IMR-90 (cell line): Measurements from ENCODE around the gene SNX30. TPM values are rescaled to one million over a fixed set of nuclear protein-coding genes. Genes with fewer than 3 reads are reported as not detected.
A peak's percentile ranks its signal among the peaks of the same experiment; 100 is the strongest.

Experiments
- ATAC-seq: fragments of 200-7000 bp; cut with Tn5 transposase; 2 replicates; pipeline ENCODE4 v1.9.1; 2020; ENCODE audit warnings: low read depth, mild to moderate bottlenecking, moderate library complexity
- BruUV-seq: library from RNA; stranded (reverse); fragments of 400-500 nt; replicated peaks from 2 replicates; lab custom pipeline; 2021; lab: Mats Ljungman, UMichigan
- CTCF ChIA-PET: fragments of 300-600 bp; formaldehyde crosslinking; extraction: SDS; loops from one replicate; lab custom pipeline; 2021; ENCODE audit warnings: antibody characterized with exemption; lab: Yijun Ruan, JAX
- POLR2A ChIA-PET: fragments of 300-600 bp; sonication (Branson Sonifier 250); formaldehyde crosslinking; loops from one replicate; lab custom pipeline; 2022; ENCODE audit warnings: antibody characterized with exemption; ENCODE audit not compliant: unreplicated experiment; lab: Charles Lee
- DNase-seq: peaks from one replicate; pipeline ENCODE4 v3.0.0; 2013
- H2AFZ ChIP-seq: replicated peaks from 2 replicates; pipeline ENCODE3; 2013; ENCODE audit warnings: low read length, mild to moderate bottlenecking; ENCODE audit not compliant: poor library complexity
- H2AK5ac ChIP-seq: 2 replicates; pipeline ENCODE4 v1.6.1; 2013; ENCODE audit warnings: low read depth, low read length, inconsistent platforms
- H2AK9ac ChIP-seq: replicated peaks from 2 replicates; pipeline ENCODE3; 2013; ENCODE audit warnings: mild to moderate bottlenecking, low read depth, low read length, moderate library complexity; ENCODE audit not compliant: poor library complexity
- H2BK120ac ChIP-seq: 2 replicates; pipeline ENCODE4 v1.6.1; 2013; ENCODE audit warnings: low read depth, low read length, inconsistent platforms
- H2BK15ac ChIP-seq: 3 replicates; pipeline ENCODE4 v1.6.1; 2013; ENCODE audit warnings: low read depth, low read length, inconsistent platforms
- H2BK20ac ChIP-seq: 2 replicates; pipeline ENCODE4 v1.6.1; 2013; ENCODE audit warnings: low read depth, mild to moderate bottlenecking, inconsistent platforms, low read length, moderate library complexity
- H2BK5ac ChIP-seq: 2 replicates; pipeline ENCODE4 v1.6.1; 2013; ENCODE audit warnings: mild to moderate bottlenecking, low read depth, low read length, inconsistent platforms; ENCODE audit not compliant: poor library complexity, severe bottlenecking
- H3K14ac ChIP-seq: replicated peaks from 2 replicates; pipeline ENCODE4 v1.6.1; 2013; ENCODE audit warnings: low read depth, low read length, inconsistent platforms
- H3K18ac ChIP-seq: 2 replicates; pipeline ENCODE4 v1.6.1; 2013; ENCODE audit warnings: low read depth, low read length, control low read depth
- H3K23ac ChIP-seq: 2 replicates; pipeline ENCODE4 v1.6.1; 2013; ENCODE audit warnings: low read depth, low read length, inconsistent platforms
- H3K27ac ChIP-seq: 2 replicates; pipeline ENCODE4 v1.5.1; 2013; ENCODE audit warnings: mild to moderate bottlenecking, control low read depth, low read length; ENCODE audit not compliant: insufficient read depth
- H3K27me3 ChIP-seq: 2 replicates; pipeline ENCODE4 v1.6.1; 2013; ENCODE audit warnings: low read length; ENCODE audit not compliant: control insufficient read depth, insufficient read depth
- H3K36me3 ChIP-seq: 2 replicates; pipeline ENCODE4 v1.6.1; 2013; ENCODE audit warnings: low read length, mixed read lengths; ENCODE audit not compliant: control insufficient read depth, insufficient read depth
- H3K4ac ChIP-seq: 2 replicates; pipeline ENCODE4 v1.6.1; 2013; ENCODE audit warnings: low read depth, low read length, inconsistent platforms
- H3K4me1 ChIP-seq: 2 replicates; pipeline ENCODE4 v1.6.1; 2013; ENCODE audit warnings: low read length, mixed read lengths; ENCODE audit not compliant: control insufficient read depth, insufficient read depth
- H3K4me2 ChIP-seq: 2 replicates; pipeline ENCODE4 v1.6.1; 2013; ENCODE audit warnings: low read depth, mild to moderate bottlenecking, control low read depth, low read length, moderate library complexity
- H3K4me3 ChIP-seq: 2 replicates; pipeline ENCODE4 v1.5.1; 2013; ENCODE audit warnings: low read depth, mild to moderate bottlenecking, control low read depth, low read length, moderate library complexity; ENCODE audit not compliant: insufficient read depth
- H3K56ac ChIP-seq: 2 replicates; pipeline ENCODE4 v1.6.1; 2013; ENCODE audit warnings: low read length, inconsistent platforms; ENCODE audit not compliant: insufficient read depth; ENCODE audit errors: extremely low read depth
- H3K79me1 ChIP-seq, 2 experiments: 2 replicates each; pipeline ENCODE4 v1.6.1; 2013; ENCODE audit warnings: low read length in 2 of 2, inconsistent platforms in 1 of 2, low read depth in 1 of 2
- H3K9ac ChIP-seq: 2 replicates; pipeline ENCODE4 v1.6.1; 2013; ENCODE audit warnings: low read depth, low read length, control low read depth
- H3K9me1 ChIP-seq: 2 replicates; pipeline ENCODE4 v1.6.1; 2013; ENCODE audit warnings: low read length, inconsistent platforms; ENCODE audit not compliant: insufficient read depth
- H3K9me3 ChIP-seq: 2 replicates; pipeline ENCODE4 v1.6.1; 2013; ENCODE audit warnings: low read length; ENCODE audit not compliant: control insufficient read depth, insufficient read depth
- H4K20me1 ChIP-seq: 2 replicates; pipeline ENCODE4 v1.6.1; 2013; ENCODE audit warnings: low read length, inconsistent platforms; ENCODE audit not compliant: insufficient read depth
- H4K5ac ChIP-seq: 2 replicates; pipeline ENCODE4 v1.6.1; 2013; ENCODE audit warnings: mild to moderate bottlenecking, low read depth, low read length, control low read depth
- H4K8ac ChIP-seq, 2 experiments: 2 replicates each; pipeline ENCODE4 v1.6.1; 2013; ENCODE audit warnings: low read depth in 2 of 2, low read length in 2 of 2, control low read depth in 1 of 2, inconsistent platforms in 1 of 2
- H4K91ac ChIP-seq: 2 replicates; pipeline ENCODE4 v1.6.1; 2013; ENCODE audit warnings: low read depth, low read length, inconsistent platforms; ENCODE audit not compliant: insufficient read depth
- BHLHE40 ChIP-seq: fragments of 150-350 bp; IDR thresholded peaks from 2 replicates; pipeline ENCODE4 v1.6.1; 2016; ENCODE audit warnings: mild to moderate bottlenecking, low read depth, low read length
- CEBPB ChIP-seq: IDR thresholded peaks from 2 replicates; pipeline ENCODE4 v1.6.1; 2012; ENCODE audit warnings: low read depth, low read length, improper control_type of control experiment
- CTCF ChIP-seq: conservative IDR thresholded peaks from 2 replicates; pipeline ENCODE4 v1.5.1; 2012; ENCODE audit warnings: mild to moderate bottlenecking, low read depth, low read length, improper control_type of control experiment
- ELK1 ChIP-seq: fragments of 150-350 bp; IDR thresholded peaks from 2 replicates; pipeline ENCODE4 v1.6.1; 2016; ENCODE audit warnings: low read depth, mild to moderate bottlenecking, low read length, moderate library complexity, borderline replicate concordance
- FOS ChIP-seq: fragments of 150-350 bp; IDR thresholded peaks from 2 replicates; pipeline ENCODE4 v1.6.1; 2016; ENCODE audit warnings: low read depth, low read length
- MAZ ChIP-seq: IDR thresholded peaks from 2 replicates; pipeline ENCODE4 v1.6.1; 2012; ENCODE audit warnings: low read depth, mild to moderate bottlenecking, low read length, improper control_type of control experiment, moderate library complexity, borderline replicate concordance
- NFE2L2 ChIP-seq: fragments of 150-350 bp; IDR thresholded peaks from 2 replicates; pipeline ENCODE4 v1.6.1; 2016; ENCODE audit warnings: low read depth, mild to moderate bottlenecking, low read length
- POLR2A ChIP-seq: IDR thresholded peaks from 2 replicates; pipeline ENCODE4 v1.6.1; 2012; ENCODE audit warnings: mild to moderate bottlenecking, low read depth, low read length
- RAD21 ChIP-seq: IDR thresholded peaks from 2 replicates; pipeline ENCODE4 v1.6.1; 2012; ENCODE audit warnings: low read length, improper control_type of control experiment
- RCOR1 ChIP-seq: IDR thresholded peaks from 2 replicates; pipeline ENCODE4 v1.6.1; 2012; ENCODE audit warnings: mild to moderate bottlenecking, low read length, improper control_type of control experiment; ENCODE audit not compliant: insufficient replicate concordance
- RFX5 ChIP-seq: IDR thresholded peaks from 2 replicates; pipeline ENCODE4 v1.8.0; 2012; ENCODE audit warnings: low read depth, mild to moderate bottlenecking, low read length, moderate library complexity
- SMC3 ChIP-seq: fragments of 150-350 bp; IDR thresholded peaks from 2 replicates; pipeline ENCODE4 v1.6.1; 2016; ENCODE audit warnings: low read depth, mild to moderate bottlenecking, antibody characterized with exemption, low read length, moderate library complexity
- WGBS, 2 experiments: methylation state at CpG; one replicate each; pipeline versions ENCODE4 v1.1.5 to v1.1.7; 2013; ENCODE audit warnings: missing lambda C conversion rate in 2 of 2; ENCODE audit not compliant: insufficient read length in 1 of 2; ENCODE audit errors: extremely low coverage in 2 of 2; 5-methylcytosine and 5-hydroxymethylcytosine counted together
- dilution Hi-C: fragments of 300-500 bp; cut with HindIII; formaldehyde crosslinking; loops from one replicate; pipeline ENCODE4 v1.14.3; 2018; ENCODE audit warnings: low sequenced_read_pairs; ENCODE audit not compliant: unreplicated experiment
- in situ Hi-C: fragments of 300-500 bp; cut with MboI; formaldehyde crosslinking; loops from 3 replicates; pipeline ENCODE4 v1.14.3; 2019; ENCODE audit warnings: low sequenced_read_pairs, inconsistent platforms, mixed read lengths
- intact Hi-C: fragments of 100-400 bp; cut with micrococcal nuclease; formaldehyde crosslinking; loops from 2 replicates; pipeline ENCODE4 v1.10.0; 2022
- polyA plus RNA-seq, 3 experiments: library from polyadenylated mRNA; depleted of rRNA; stranded (reverse); fragments of >200 nt; gene quantifications; 2 replicates each; pipeline ENCODE4 v1.2.3, GENCODE V29; 2012; ENCODE audit warnings: low replicate concordance in 1 of 3
- total RNA-seq: library from RNA; depleted of rRNA; stranded (reverse); fragments of >200 nt; gene quantifications from 2 replicates; pipeline ENCODE4 v1.2.3, GENCODE V29; 2012

SNX30 gene
- total and polyA plus RNA-seq, 2 of the 4 experiments (the other 2 are of a cell fraction) = 8.0 to 18.8 TPM

GRCh38 chr9:112783551-112783954 lies 33.0 kb downstream of the SNX30 start:
- no peak overlapping the region for H2AFZ ChIP-seq
- H3K18ac ChIP-seq = no peak overlapping the region
- H3K9me1 ChIP-seq = no peaks in the 10 kb centered on the region; the same call in 1 of the 2 replicates
- H2BK15ac ChIP-seq = no peak overlapping the region
- H3K27me3 ChIP-seq = no peaks in the 10 kb centered on the region
- TF ChIP-seq BHLHE40 (no peak), ELK1 (no peak), RAD21 (no peak), NFE2L2 (no peak), SMC3 (no peak), FOS (no peak), POLR2A (no peak), RCOR1 (no peak), RFX5 (no peak), MAZ (no peak), CEBPB (no peak), CTCF (no peak)
- H2BK5ac ChIP-seq = no peak overlapping the region
- dilution Hi-C loops = no loop called here
- no peak overlapping the region for H2BK120ac ChIP-seq
- intact Hi-C loops = no loop called here
- H3K56ac ChIP-seq = no peak overlapping the region
- no peak overlapping the region for H2BK20ac ChIP-seq
- no peak overlapping the region for H4K5ac ChIP-seq
- H4K20me1 ChIP-seq = peaks cover 42% of the 10 kb centered on the region
- peaks cover 3% of the 10 kb centered on the region; the same call in 1 of the 2 replicates for H3K4me1 ChIP-seq
- 80% methylated on average over 1 of the region's 4 CpGs; no CpG with 5 or more reads in 1 of the 2 experiments for WGBS, 2 experiments
- H2AK5ac ChIP-seq = no peak overlapping the region
- BruUV-seq = no TSS peak
- no peak overlapping the region for H4K8ac ChIP-seq
- no peak overlapping the region for H3K4me2 ChIP-seq
- H3K14ac ChIP-seq = no peak overlapping the region
- in situ Hi-C loops = no loop called here
- ChIA-PET CTCF (interaction anchor here (1.6 kb wide), 1 partner anchor 9 kb away, joined by 4 read pairs; no protein-coding TSS in a partner anchor), POLR2A (no interaction called here)
- H3K79me1 ChIP-seq = peaks cover 26 to 61% of the 10 kb centered on the region in 2 experiments
- no peaks in the 10 kb centered on the region for H3K36me3 ChIP-seq
- H3K27ac ChIP-seq = no peak overlapping the region
- no peak overlapping the region for H3K23ac ChIP-seq
- H2AK9ac ChIP-seq = peak overlapping the region; percentile 25
- DNase-seq (no peak), ATAC-seq (no peak)
- H3K9me3 ChIP-seq = no peaks in the 10 kb centered on the region
- H4K91ac ChIP-seq = no peak overlapping the region
- H3K9ac ChIP-seq = no peak overlapping the region
- no peak overlapping the region for H3K4me3 ChIP-seq
- H3K4ac ChIP-seq = no peak overlapping the region
